ENCODE data around the gene DRC7.
"Not testable (repeated sequence)": the region's sequence is repeated elsewhere in the genome, so short reads cannot be mapped to it uniquely, and the experiment has no call there.

DRC7 gene

GRCh38 chr16:57660715-57661463, 33.7 kb upstream of the DRC7 start:
- no peak for DNase-seq

DNA sequence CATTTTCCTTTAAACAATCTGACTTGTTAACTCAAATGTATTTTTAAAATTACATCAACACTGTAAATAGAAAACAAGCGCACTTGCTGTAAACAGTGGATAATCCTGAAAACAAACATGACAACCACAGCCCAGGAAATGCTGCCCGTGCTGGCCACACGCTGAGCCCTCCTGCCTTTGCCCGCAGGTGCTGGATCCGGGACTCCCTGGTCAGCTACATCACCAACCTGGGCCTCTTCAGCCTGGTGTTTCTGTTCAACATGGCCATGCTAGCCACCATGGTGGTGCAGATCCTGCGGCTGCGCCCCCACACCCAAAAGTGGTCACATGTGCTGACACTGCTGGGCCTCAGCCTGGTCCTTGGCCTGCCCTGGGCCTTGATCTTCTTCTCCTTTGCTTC, 33.1 kb upstream of the DRC7 start:
- DNase-seq = no peak

DNA sequence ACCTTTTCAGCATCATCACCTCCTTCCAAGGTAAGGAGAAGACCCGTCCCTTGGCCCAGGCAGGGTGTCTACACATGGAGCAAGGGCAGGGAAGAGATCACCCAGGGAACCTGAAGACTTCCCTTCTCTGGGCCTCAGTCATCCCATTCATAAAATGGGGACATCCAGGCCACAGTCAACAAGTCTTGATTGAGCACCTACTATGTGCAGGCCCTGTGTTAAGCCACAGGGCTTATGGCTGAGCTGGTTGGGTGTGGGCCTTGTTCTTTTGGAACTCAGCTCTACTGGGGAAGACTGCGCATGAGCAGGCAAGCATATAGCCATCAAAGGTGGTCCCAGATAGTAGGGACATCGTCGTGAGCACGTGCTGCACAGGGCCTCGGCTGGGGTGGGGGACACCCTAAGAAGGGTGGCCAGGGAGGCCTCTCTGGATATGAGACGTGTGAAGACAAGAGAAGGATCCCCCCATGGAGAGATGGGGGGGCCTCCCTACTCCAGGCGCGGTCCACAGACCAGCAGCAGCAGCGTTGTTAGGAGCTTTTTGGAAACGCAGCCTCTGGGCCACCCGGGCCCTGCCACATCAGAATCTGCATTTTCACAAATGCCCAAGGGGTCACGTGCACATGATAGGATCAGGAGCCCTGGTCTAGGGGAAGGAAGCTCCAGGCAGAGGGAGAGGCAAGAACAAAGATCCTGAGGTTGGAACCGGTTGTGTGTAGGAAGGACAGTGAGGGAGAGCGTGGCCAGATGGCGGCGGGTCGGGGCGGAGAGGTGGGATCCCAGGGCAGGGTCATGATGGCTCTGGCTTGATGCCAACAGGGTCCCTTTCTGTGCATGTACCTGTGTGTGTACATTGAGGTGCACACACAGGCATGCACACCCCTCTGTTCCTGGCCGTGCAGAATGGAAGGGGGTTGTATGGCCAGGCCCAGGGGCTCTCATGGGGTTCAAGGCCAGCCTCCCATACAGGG, 32.4 kb upstream of the DRC7 start:
- no peak for DNase-seq

GRCh38 chr16:57663436-57663835, 31.2 kb upstream of the DRC7 start:
- no peak for DNase-seq

DNA sequence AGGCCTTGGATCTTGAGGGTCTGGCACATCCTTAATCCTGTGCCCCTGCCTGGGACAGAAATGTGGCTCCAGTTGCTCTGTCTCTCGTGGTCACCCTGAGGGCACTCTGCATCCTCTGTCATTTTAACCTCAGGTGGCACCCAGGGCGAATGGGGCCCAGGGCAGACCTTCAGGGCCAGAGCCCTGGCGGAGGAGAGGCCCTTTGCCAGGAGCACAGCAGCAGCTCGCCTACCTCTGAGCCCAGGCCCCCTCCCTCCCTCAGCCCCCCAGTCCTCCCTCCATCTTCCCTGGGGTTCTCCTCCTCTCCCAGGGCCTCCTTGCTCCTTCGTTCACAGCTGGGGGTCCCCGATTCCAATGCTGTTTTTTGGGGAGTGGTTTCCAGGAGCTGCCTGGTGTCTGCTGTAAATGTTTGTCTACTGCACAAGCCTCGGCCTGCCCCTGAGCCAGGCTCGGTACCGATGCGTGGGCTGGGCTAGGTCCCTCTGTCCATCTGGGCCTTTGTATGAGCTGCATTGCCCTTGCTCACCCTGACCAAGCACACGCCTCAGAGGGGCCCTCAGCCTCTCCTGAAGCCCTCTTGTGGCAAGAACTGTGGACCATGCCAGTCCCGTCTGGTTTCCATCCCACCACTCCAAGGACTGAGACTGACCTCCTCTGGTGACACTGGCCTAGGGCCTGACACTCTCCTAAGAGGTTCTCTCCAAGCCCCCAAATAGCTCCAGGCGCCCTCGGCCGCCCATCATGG, 30.5 kb upstream of the DRC7 start:
- no peak for DNase-seq

GRCh38 chr16:57664662-57665025, 30.0 kb upstream of the DRC7 start:
- no peak for DNase-seq

GRCh38 chr16:57665541-57665940, 29.1 kb upstream of the DRC7 start:
- no peak for DNase-seq

GRCh38 chr16:57666353-57667047, 28.1 kb upstream of the DRC7 start:
- DNase-seq = no peak

- DNase-seq = no peak
Measured at GRCh38 chr16:57667048-57667525, 27.5 kb upstream of the DRC7 start.

GRCh38 chr16:57667526-57668262, 26.9 kb upstream of the DRC7 start:
- DNase-seq = peak; percentile 41

DNA sequence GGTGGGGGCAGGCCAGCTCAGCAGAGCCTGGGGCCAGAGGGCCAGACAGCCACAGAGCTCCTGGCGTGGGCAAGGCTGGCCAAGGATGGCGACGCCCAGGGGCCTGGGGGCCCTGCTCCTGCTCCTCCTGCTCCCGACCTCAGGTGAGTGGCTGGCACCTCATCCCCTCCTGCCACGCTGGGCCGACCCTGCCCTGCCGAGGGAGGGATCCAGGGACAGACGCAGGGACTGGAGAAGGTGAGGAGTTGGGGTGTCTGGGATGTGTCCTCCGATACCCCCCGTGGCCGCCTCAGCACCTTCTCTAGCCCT, 26.4 kb upstream of the DRC7 start, which contains the start of gene ADGRG3:
ADGRG3 (plus strand) TSS at position 44 of the 309 bp plus-strand sequence; CDS start at position 86, 42 bp downstream.
- DNase-seq = no peak

DNA sequence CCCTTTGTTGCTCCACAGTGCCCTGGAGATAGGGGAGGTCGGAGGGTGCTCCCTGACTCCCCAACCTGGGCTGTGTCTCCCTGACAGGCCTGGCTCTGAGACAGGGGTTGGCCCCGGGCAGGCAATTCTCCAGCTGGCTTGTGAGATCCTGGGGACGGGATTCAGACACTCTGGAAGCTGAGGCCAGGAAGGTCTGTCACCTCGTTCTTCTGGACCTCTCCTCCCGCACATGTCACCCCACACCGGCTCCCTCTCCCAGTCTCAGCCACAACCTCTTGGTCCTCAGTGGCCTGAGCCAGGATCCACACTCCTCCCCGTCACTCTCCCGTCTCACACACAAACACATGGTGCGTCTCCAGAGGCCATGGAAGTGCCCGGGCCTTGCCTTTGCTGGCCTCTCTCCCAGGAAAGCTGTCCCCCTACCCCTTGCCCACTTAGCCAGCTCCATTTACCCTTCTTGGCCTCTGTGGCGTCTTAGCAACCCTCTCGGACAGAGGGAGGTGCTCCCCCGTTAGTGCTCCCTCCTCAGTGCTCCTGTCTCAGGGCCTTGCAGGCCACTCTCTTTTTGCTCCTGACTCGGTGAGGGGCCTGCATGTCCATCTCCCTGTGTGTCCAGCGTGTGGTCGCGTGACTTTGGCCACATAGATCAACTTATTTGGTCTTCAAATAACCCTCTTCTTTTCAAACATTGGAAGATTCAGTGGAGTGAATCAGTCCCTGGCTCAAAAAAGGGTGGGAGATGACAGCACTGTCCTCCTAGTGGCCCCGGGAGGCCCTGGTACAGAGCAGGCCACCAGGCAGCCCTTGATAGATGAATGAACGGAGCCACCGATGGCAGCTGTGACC, 25.8 kb upstream of the DRC7 start:
- no peak for DNase-seq

DNA sequence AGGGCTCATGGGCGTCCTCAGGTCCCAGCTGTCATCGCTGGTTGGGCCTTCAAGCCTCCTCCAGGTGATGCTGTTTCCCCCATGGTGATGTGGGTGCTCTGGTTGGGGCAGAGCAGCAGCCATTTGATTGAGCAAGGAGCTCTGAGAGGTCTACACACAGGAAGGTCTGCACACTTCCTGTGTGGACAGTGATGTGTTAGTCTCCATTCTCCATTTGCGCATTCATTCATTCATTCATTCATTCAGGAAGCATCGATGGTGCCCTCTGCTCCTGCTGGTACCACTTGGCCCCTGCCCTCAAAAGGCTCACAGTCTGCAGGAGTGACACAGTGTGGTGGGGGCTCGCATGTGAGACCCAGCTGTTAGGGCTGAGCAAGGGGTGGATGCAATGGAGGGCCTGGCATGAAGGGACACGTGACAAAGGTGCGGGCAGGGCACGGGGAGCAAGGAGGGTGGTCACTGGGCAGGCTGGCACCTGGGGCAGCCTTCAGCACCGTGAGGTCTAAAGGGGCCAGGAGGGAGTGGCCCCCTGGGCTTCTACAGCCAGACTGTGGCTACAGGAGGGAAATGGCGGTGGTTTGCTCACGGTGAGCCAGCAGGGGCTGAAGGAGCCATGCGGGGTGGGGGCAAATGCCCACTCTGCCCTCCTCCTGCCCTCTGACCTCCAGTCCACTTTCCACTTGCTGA, 25.0 kb upstream of the DRC7 start:
- DNase-seq = no peak

DNA sequence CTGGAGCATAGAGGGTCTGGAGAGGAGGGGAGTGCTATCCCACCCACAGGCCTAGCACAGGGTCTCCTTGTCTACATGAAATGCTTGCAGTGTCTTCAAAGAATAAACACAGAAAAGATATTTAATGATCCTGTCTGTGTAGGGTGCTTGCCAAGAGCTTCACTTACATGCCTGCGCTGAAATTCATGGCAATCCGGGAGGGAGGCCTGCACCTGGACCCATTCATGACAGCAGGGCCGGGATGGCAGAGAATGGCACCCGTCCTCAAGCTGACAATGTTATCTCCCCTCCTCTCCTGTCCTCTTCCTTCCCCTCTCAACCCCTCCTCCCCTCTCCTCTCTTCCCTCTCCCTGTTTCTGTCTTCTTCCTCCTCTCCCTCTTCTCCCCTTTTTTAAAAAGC, 24.4 kb upstream of the DRC7 start:
- DNase-seq = no peak

DNA sequence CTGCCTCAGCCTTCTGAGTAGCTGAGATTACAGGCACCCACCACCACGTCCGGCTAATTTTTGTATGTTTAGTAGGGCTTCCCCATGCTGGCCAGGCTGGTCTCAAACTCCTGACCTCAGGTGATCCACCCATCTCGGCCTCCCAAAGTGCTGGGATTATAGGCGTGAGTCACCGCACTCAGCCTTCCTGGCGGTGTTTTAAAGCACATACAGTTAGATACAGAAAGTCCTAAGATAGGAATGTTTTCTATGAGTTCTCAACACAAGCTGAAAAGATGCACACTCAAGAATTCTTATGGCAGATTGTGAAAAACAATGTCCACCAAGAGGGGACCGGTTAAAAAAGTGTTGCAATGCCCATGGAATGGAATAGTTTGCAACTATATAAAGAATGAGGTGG, 23.2 kb upstream of the DRC7 start:
- DNase-seq = not testable (repeated sequence)

DNA sequence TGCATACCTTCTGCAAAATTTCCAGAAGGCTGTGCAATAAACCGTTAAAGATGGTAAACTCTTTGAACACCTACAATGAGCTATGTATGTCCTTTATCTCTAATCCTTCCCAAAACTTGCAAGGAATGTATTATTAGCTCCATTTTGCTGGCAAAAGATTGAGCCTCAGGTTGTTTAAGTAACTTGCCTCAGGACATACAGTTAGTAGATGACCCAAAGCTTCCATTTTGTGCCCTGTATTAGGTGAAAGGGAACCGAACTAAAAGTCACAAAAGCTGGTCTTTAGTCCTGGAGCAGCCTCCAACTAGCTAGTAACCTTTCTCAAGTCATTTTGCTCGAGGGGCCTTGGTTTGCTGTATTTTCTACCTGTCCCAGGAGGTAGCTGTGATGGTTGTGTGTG, 22.2 kb upstream of the DRC7 start:
- no peak for DNase-seq

GRCh38 chr16:57672824-57673223, 21.8 kb upstream of the DRC7 start:
- DNase-seq = no peak

GRCh38 chr16:57675741-57676551, 18.7 kb upstream of the DRC7 start:
- no peak for DNase-seq

GRCh38 chr16:57676553-57677085, 18.0 kb upstream of the DRC7 start:
- no peak for DNase-seq

Measured in stimulated activated CD8-positive, alpha-beta memory T cell treated with anti-CD3 and anti-CD28 coated beads, Interleukin-4, amount 100 ng/mL, for 48 hours (primary cell).